Osteoblast (primary cell): Measurements from ENCODE around the gene PRPSAP2. TPM values are rescaled to one million over a fixed set of nuclear protein-coding genes. Genes with fewer than 3 reads are reported as not detected.

Experiments
- DNase-seq: peaks from one replicate; pipeline ENCODE4 v3.0.0; 2011; ENCODE audit warnings: low spot score, mixed read lengths; ENCODE audit not compliant: insufficient read length; ENCODE audit errors: missing footprints
- H2AFZ ChIP-seq: 2 replicates; pipeline ENCODE4 v1.6.0; 2011; ENCODE audit warnings: mild to moderate bottlenecking, low read length
- H3K27ac ChIP-seq: 2 replicates; pipeline ENCODE4 v1.5.1; 2011; ENCODE audit warnings: mild to moderate bottlenecking, low read depth, low read length, moderate library complexity
- H3K27me3 ChIP-seq: 2 replicates; pipeline ENCODE4 v1.6.0; 2012; ENCODE audit warnings: mild to moderate bottlenecking, control low read depth, inconsistent platforms, low read length, moderate library complexity; ENCODE audit not compliant: insufficient read depth
- H3K36me3 ChIP-seq: 2 replicates; pipeline ENCODE4 v1.5.1; 2011; ENCODE audit warnings: mild to moderate bottlenecking, low read length, control low read depth, moderate library complexity; ENCODE audit not compliant: insufficient read depth
- H3K4me1 ChIP-seq: 2 replicates; pipeline ENCODE4 v1.5.1; 2011; ENCODE audit warnings: mild to moderate bottlenecking, low read length, control low read depth, moderate library complexity; ENCODE audit not compliant: insufficient read depth
- H3K4me2 ChIP-seq: 2 replicates; pipeline ENCODE4 v1.6.0; 2011; ENCODE audit warnings: mild to moderate bottlenecking, low read length; ENCODE audit not compliant: insufficient read depth
- H3K4me3 ChIP-seq: fragments of 200-600 bp; sonication (generic); 3 replicates; pipeline ENCODE4 v1.5.1; 2012; ENCODE audit warnings: mild to moderate bottlenecking, low read length, inconsistent platforms; ENCODE audit not compliant: insufficient read depth
- H3K79me2 ChIP-seq: 2 replicates; pipeline ENCODE4 v1.6.0; 2012; ENCODE audit warnings: mild to moderate bottlenecking, low read length, control low read depth, inconsistent platforms; ENCODE audit not compliant: insufficient read depth
- H3K9me3 ChIP-seq: 2 replicates; pipeline ENCODE4 v1.5.1; 2011; ENCODE audit warnings: low read depth, low read length, control low read depth
- H4K20me1 ChIP-seq: 2 replicates; pipeline ENCODE4 v1.6.0; 2012; ENCODE audit warnings: mild to moderate bottlenecking, low read length, control low read depth; ENCODE audit not compliant: insufficient read depth
- CTCF ChIP-seq: IDR thresholded peaks from 2 replicates; pipeline ENCODE4 v1.5.1; 2011; ENCODE audit warnings: mild to moderate bottlenecking, low read depth, low read length, moderate library complexity; ENCODE audit errors: extremely low read depth
- total RNA-seq: library from RNA; depleted of rRNA; stranded (reverse); fragments of >200 nt; gene quantifications from 2 replicates; pipeline ENCODE4 v1.2.3, GENCODE V29; 2012

The PRPSAP2 gene
- total RNA-seq, 1 donor = 23.9 TPM

GRCh38 chr17:18965530-18966236 lies 107.8 kb downstream of the PRPSAP2 start:
- no peak overlapping the region for H3K4me2 ChIP-seq
- TF ChIP-seq CTCF = no peak

GRCh38 chr17:18966831-18967624 lies 109.1 kb downstream of the PRPSAP2 start:
- H3K79me2 ChIP-seq = no peaks in the 10 kb centered on the region
- no peaks in the 10 kb centered on the region for H3K9me3 ChIP-seq
- no peak overlapping the region for H3K27ac ChIP-seq
- no peak overlapping the region for H3K4me2 ChIP-seq
- peak; percentile 76 for DNase-seq
- H4K20me1 ChIP-seq = peaks cover 3% of the 10 kb centered on the region
- H3K27me3 ChIP-seq = no peaks in the 10 kb centered on the region
- H3K4me1 ChIP-seq = peaks cover 22% of the 10 kb centered on the region
- peaks cover 11% of the 10 kb centered on the region for H3K36me3 ChIP-seq
- H3K4me3 ChIP-seq = no peak overlapping the region
- H2AFZ ChIP-seq = no peak overlapping the region
- no peak for TF ChIP-seq CTCF

More at GRCh38 chr17:18965530-18966236, 107.8 kb downstream of the PRPSAP2 start:
- peak; percentile 82 for DNase-seq
- Histone ChIP-seq H3K27me3 (no peaks in the 10 kb centered on the region), H2AFZ (no peak overlapping the region), H3K27ac (no peak overlapping the region), H3K9me3 (no peaks in the 10 kb centered on the region), H3K79me2 (no peaks in the 10 kb centered on the region), H4K20me1 (no peaks in the 10 kb centered on the region), H3K36me3 (no peaks in the 10 kb centered on the region), H3K4me3 (no peak overlapping the region), H3K4me1 (peaks cover 33% of the 10 kb centered on the region)

GRCh38 chr17:18967916-18968315 lies 110.0 kb downstream of the PRPSAP2 start:
- H3K36me3 ChIP-seq = peaks cover 13% of the 10 kb centered on the region
- no peak overlapping the region for H3K4me3 ChIP-seq
- H3K27ac ChIP-seq = no peak overlapping the region
- no peaks in the 10 kb centered on the region for H3K79me2 ChIP-seq
- peak; percentile 65 for DNase-seq
- H2AFZ ChIP-seq = no peak overlapping the region
- H3K27me3 ChIP-seq = no peaks in the 10 kb centered on the region
- H3K4me2 ChIP-seq = no peak overlapping the region
- no peak for TF ChIP-seq CTCF
- H3K9me3 ChIP-seq = no peaks in the 10 kb centered on the region
- H4K20me1 ChIP-seq = peaks cover 3% of the 10 kb centered on the region
- H3K4me1 ChIP-seq = peaks cover 13% of the 10 kb centered on the region

GRCh38 chr17:18968345-18968744 lies 110.4 kb downstream of the PRPSAP2 start:
- no peak overlapping the region for H3K4me2 ChIP-seq
- H3K36me3 ChIP-seq = peaks cover 17% of the 10 kb centered on the region
- no peaks in the 10 kb centered on the region for H3K79me2 ChIP-seq
- H3K9me3 ChIP-seq = no peaks in the 10 kb centered on the region
- peaks cover 9% of the 10 kb centered on the region for H3K4me1 ChIP-seq
- peaks cover 3% of the 10 kb centered on the region for H4K20me1 ChIP-seq
- H2AFZ ChIP-seq = no peak overlapping the region
- no peak for TF ChIP-seq CTCF
- DNase-seq = peak; percentile 58
- H3K27me3 ChIP-seq = no peaks in the 10 kb centered on the region
- no peak overlapping the region for H3K4me3 ChIP-seq
- H3K27ac ChIP-seq = no peak overlapping the region
